Testis (tissue), 3 donors: ENCODE data around the gene DNHD1. TPM values are rescaled to one million over a fixed set of nuclear protein-coding genes. Genes with fewer than 3 reads are reported as not detected.

Source experiments
- DNase-seq: peaks from one replicate; pipeline ENCODE4 v3.0.0-alpha.2; 2019
- H3K27ac ChIP-seq, 2 donors: fragments of 200-600 bp; sonication (generic); one replicate each; pipeline ENCODE4 v1.5.1; 2019
- H3K27me3 ChIP-seq: fragments of 200-600 bp; sonication (generic); one replicate; pipeline ENCODE4 v1.5.1; 2019
- H3K36me3 ChIP-seq: fragments of 200-600 bp; sonication (generic); one replicate; pipeline ENCODE4 v1.5.1; 2017; ENCODE audit warnings: low read depth; ENCODE audit errors: missing control alignments
- H3K4me1 ChIP-seq: fragments of 200-600 bp; sonication (generic); one replicate; pipeline ENCODE4 v1.5.1; 2019
- H3K4me3 ChIP-seq, 2 donors: fragments of 200-600 bp; sonication (generic); one replicate each; pipeline ENCODE4 v1.5.1; 2017 to 2019
- H3K9me3 ChIP-seq: fragments of 200-600 bp; sonication (generic); one replicate; pipeline ENCODE4 v1.5.1; 2017
- POLR2A ChIP-seq: fragments of 450-650 bp; IDR thresholded peaks from one replicate; pipeline ENCODE4 v1.6.1; 2017; ENCODE audit warnings: antibody characterized with exemption, mild to moderate bottlenecking, moderate library complexity
- WGBS, 2 donors: methylation state at CpG; one replicate each; pipeline ENCODE4 v1.1.5; 2018; 5-methylcytosine and 5-hydroxymethylcytosine counted together
- intact Hi-C: fragments of 100-400 bp; cut with DNase I; formaldehyde crosslinking; loops from one replicate; pipeline ENCODE4 v1.15.1; 2023; ENCODE audit warnings: low total_unique reads
- polyA plus RNA-seq: library from polyadenylated mRNA; stranded (reverse); fragments of 350-450 nt; fragmentation: Illumina TruSeq; extraction: RNeasy Lipid Tissue Mini Kit (QIAGEN cat#74804); gene quantifications from one replicate; pipeline ENCODE4 v1.2.3, GENCODE V29; 2014; ENCODE audit warnings: low read depth, low replicate concordance; ENCODE audit not compliant: insufficient read depth
- total RNA-seq, 2 donors: library from RNA; depleted of rRNA; stranded (reverse); fragments of >200 nt; gene quantifications; one replicate each; pipeline ENCODE4 v1.2.3, GENCODE V29; 2016
- TF ChIP-seq, protein P1 (sequence below), 3 experiments: fragments of 450-650 bp in 2 of 3; fragments of 200-600 bp in 1 of 3; sonication (generic) in 1 of 3; IDR thresholded peaks; one replicate each; pipeline ENCODE4 v1.5.1; 2016 to 2019; ENCODE audit warnings: antibody characterized with exemption in 3 of 3, mild to moderate bottlenecking in 2 of 3, moderate library complexity in 1 of 3

Gene DNHD1
- total and polyA plus RNA-seq, 3 donors from 2014 or later: 66.3 to 103 (median 83.2) TPM

DNA sequence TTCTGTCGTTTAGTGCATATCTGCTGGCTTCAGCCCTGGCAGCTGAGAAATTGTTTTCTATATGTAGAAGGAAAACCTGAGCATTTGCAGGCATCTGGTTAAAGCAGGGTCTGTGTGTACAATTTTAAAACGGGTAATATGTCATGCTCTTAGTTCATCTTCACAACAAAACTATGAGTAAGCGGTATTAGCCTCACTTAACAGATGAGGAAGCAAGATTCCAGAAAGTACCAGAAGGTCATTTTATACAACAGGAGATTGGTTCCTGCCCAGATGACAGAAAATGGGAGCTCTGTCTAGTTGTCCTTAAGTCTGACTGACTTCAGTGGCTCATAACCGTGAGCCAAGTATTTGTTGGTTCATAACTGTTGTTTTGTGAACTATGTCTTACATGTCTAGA is 14.6 kb upstream of the DNHD1 start:
- DNase-seq: no peak
- WGBS, 2 donors: 57 to 67% methylated on average over 4 of the region's 4 CpGs
- Histone ChIP-seq H3K4me3 (peak overlapping the region; percentile 74 to 90), H3K9me3 (no peaks in the 10 kb centered on the region), H3K27ac (peak overlapping the region in 1 of 2 donors; percentile 87), H3K27me3 (no peaks in the 10 kb centered on the region), H3K4me1 (peaks cover 18% of the 10 kb centered on the region), H3K36me3 (no peaks in the 10 kb centered on the region)
- TF ChIP-seq, protein P1, sequence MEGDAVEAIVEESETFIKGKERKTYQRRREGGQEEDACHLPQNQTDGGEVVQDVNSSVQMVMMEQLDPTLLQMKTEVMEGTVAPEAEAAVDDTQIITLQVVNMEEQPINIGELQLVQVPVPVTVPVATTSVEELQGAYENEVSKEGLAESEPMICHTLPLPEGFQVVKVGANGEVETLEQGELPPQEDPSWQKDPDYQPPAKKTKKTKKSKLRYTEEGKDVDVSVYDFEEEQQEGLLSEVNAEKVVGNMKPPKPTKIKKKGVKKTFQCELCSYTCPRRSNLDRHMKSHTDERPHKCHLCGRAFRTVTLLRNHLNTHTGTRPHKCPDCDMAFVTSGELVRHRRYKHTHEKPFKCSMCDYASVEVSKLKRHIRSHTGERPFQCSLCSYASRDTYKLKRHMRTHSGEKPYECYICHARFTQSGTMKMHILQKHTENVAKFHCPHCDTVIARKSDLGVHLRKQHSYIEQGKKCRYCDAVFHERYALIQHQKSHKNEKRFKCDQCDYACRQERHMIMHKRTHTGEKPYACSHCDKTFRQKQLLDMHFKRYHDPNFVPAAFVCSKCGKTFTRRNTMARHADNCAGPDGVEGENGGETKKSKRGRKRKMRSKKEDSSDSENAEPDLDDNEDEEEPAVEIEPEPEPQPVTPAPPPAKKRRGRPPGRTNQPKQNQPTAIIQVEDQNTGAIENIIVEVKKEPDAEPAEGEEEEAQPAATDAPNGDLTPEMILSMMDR (IDR thresholded peaks at IDR 0.05): no peak
- no peak for TF ChIP-seq POLR2A
- intact Hi-C loops: no loop called here

DNA sequence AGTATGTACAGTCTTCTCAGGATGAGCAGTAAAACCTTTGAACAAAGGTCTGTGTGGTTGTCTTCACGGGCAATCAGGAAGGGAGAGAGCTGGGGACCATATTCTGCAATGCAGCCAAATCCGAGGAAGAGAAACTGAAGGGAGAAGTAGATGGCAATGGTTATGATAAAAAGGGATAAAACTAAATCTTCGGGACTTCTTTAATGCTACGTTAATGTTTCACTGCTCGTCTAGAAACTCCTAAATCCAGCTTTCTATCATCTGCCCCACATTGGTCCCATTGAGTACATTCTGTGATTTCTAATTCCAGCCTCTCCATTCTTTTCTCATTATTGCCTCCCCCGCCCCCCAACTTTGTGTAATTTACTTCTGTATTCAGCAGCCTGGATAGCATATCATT is 14.1 kb upstream of the DNHD1 start:
- 69 to 75% methylated on average over 6 of the region's 6 CpGs for WGBS, 2 donors
- no peaks in the 10 kb centered on the region for H3K36me3 ChIP-seq

DNA sequence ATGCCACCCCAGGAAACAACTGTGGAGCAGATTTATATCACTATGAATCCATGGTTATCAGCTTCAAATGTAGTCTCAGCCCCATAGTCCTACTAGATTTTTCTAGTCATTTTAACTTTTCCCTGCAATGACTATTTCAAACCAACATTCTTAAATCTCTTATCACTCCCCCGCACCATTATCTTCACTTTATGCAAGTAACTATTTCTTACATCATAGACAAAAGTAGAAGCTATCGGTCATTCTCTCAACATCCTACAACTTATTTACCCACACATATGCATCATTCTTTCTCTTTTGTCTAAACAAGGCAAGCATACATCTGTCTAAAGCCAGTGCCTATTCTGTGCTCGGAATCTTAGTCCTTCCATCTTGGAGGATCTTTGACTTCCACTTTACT is 11.4 kb upstream of the DNHD1 start:
- Histone ChIP-seq H3K9me3 (no peaks in the 10 kb centered on the region), H3K36me3 (no peaks in the 10 kb centered on the region), H3K27me3 (no peaks in the 10 kb centered on the region), H3K4me3 (no peak overlapping the region), H3K27ac (no peak overlapping the region), H3K4me1 (peaks cover 12% of the 10 kb centered on the region)
- TF ChIP-seq, protein P1 (IDR thresholded peaks at IDR 0.05): no peak
- TF ChIP-seq POLR2A: no peak
- intact Hi-C loops: no loop called here
- no peak for DNase-seq
- WGBS, 2 donors: 57 to 58% methylated on average over 3 of the region's 3 CpGs

More for the DNA sequence above, 14.1 kb upstream of the DNHD1 start:
- no peaks in the 10 kb centered on the region for H3K9me3 ChIP-seq
- no peak overlapping the region for H3K27ac ChIP-seq
- no peak for DNase-seq
- intact Hi-C loops: no loop called here
- no peak overlapping the region for H3K4me3 ChIP-seq
- TF ChIP-seq, protein P1 (IDR thresholded peaks at IDR 0.05): no peak
- no peak for TF ChIP-seq POLR2A
- no peaks in the 10 kb centered on the region for H3K27me3 ChIP-seq
- peaks cover 18% of the 10 kb centered on the region for H3K4me1 ChIP-seq

DNA sequence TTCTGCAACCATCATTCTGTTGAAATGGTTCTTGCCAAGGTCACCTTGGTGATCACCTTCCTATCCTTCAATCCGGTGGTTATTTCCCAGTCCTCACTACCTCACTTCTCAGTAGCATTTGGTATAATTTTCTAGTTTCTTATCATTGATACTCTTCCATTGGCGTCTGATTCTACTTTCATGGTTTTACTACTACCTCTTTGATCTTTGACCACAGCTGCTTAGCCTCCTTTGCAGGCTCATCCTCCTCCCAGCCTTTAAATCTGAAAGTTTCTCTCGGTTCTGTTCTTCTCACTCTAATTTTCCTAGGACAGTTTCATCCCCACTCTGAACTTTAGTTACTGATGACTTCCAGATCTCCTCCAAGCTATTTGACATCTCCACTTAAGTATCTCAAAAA is 10.8 kb upstream of the DNHD1 start:
- Histone ChIP-seq H3K36me3 (no peaks in the 10 kb centered on the region), H3K27me3 (no peaks in the 10 kb centered on the region), H3K9me3 (no peaks in the 10 kb centered on the region), H3K4me1 (peaks cover 12% of the 10 kb centered on the region), H3K4me3 (no peak overlapping the region), H3K27ac (no peak overlapping the region)
- TF ChIP-seq, protein P1 (IDR thresholded peaks at IDR 0.05): no peak
- no peak for TF ChIP-seq POLR2A
- WGBS, 2 donors: 86 to 89% methylated on average over 3 of the region's 3 CpGs
- intact Hi-C loops: no loop called here
- no peak for DNase-seq

GRCh38 chr11:6486938-6487337 is 10.1 kb upstream of the DNHD1 start:
- Histone ChIP-seq H3K27me3 (no peaks in the 10 kb centered on the region), H3K27ac (no peak overlapping the region), H3K36me3 (no peaks in the 10 kb centered on the region), H3K9me3 (no peaks in the 10 kb centered on the region), H3K4me1 (peaks cover 11% of the 10 kb centered on the region), H3K4me3 (no peak overlapping the region)
- DNase-seq: no peak
- WGBS, 2 donors: 100% methylated on average over 1 of the region's 1 CpG
- intact Hi-C loops: no loop called here
- TF ChIP-seq, protein P1 (IDR thresholded peaks at IDR 0.05): no peak
